GM21526 (cell line): ENCODE results near the gene PTP4A2.
"Not testable (repeated sequence)": the region's sequence is repeated elsewhere in the genome, so short reads cannot be mapped to it uniquely, and the experiment has no call there.

Experiments used
- ATAC-seq: cut with Tn5 transposase; IDR thresholded peaks from one replicate; pipeline ENCODE4 v1.9.1; 2021; ENCODE audit warnings: moderate library complexity; ENCODE audit not compliant: unreplicated experiment, low FRiP score

Gene PTP4A2

DNA sequence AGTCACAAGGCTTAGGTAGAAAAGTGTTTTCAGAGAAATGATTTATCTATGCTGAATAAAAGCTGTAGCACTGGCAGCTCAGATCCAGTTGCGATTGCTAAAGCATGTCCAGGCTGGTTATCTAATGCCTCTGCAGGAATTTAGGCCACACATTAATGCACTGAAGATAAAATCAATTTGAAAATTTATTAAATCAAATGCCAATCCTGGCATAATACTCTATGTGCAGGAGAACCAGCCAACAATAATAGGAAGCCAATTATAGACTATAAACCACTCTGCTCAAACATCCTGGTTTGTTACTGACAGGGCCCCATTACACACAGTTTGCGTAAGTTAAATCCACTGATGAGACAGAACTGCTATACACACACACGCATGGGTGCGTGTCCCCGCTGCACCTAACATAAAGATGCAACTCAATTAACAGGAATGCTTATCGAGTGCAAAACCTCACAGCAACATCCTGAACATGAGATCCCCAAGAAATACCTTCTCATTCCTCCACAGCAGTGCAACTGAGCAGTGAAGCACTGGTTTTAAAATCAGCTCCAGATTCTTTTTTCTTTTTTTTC, 40.6 kb downstream of the PTP4A2 start:
- no peak for ATAC-seq

GRCh38 chr1:31895474-31896198, 42.5 kb downstream of the PTP4A2 start:
- ATAC-seq, result not testable (repeated sequence)

DNA sequence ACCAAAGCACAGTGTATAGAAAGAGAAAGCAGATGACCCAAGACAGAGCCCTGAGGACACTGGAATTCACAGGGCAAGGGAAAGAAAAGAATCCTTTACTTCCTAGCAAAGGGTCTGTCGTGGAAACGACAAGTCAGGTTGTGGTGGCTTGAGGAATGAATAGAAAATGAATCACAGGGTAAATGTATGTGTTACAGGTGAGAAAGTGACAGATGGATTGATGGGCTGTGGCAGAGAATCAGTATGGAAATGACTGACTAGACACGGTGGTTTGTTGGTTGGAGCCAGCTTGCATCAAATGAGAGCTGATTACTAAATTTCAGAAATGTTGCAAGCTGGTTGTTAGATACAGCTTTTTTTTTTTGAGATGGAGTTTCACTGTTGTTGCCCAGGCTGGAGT, 46.9 kb downstream of the PTP4A2 start:
- no peak for ATAC-seq

- no peak for ATAC-seq
Measured at GRCh38 chr1:31888291-31888690, 49.9 kb downstream of the PTP4A2 start.

- no peak for ATAC-seq
Measured at GRCh38 chr1:31886866-31887265, 51.3 kb downstream of the PTP4A2 start.

DNA sequence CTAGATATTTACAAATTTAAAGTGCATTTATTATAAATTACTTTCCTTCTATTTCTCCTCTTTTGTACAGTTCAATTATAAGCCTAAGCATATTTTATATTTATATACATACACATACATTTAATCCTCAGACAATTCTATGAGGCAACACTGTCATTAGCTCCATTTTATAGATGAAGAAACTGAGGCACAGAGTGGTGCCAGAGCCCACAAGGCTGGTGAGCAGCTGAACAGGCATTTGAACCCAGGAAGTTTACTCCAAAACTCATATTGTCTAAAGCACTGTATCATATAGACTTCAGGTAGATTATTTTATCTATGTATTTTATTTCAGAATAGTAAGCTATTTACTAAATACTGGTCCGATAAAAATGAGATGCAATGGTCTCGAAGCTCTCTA, 52.3 kb downstream of the PTP4A2 start:
- ATAC-seq, result no peak

DNA sequence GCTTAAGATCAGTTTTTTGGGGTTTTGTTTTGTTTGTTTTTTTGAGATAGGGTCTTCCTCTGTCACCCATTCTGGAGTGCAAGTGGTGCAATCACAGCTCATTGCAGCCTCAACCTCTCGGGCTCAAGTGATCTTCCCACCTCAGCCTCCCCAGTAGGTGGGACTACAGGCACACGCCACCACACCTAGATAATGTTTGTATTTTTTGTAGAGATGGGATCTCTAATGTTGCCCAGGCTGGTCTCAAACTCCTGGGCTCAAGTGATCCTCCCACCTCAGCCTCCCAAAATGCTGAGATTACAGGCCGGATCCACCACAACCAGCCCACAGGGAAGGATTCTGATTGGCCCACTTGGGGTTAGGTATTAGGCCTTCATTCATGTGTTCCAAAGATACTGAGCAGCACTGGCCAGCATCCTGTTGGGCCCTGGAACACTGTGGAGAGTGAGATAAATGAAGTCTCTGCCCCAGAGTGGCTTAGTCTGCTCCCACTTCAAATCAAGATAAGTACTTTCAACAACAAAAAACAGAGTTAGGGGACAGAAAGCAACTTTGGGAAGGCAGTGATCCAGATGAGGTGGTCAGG, 54.7 kb downstream of the PTP4A2 start:
- no peak for ATAC-seq

DNA sequence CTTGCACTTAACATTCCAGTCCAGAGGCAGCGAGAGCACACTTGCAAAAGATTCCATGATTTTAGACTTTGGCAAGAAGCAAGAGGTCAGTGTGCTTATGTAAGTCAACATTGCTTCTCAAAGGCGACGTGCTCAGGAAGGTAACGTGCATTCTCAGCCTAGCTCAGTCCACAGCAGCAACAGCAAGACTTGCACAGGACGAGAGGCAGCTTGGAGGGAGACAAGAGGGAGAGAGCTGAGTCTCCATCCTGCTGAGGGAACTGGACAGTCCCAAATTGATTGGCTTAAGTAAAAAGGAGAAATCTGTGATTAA, 56.5 kb downstream of the PTP4A2 start:
- ATAC-seq, result no peak

- ATAC-seq, result no peak
Measured at GRCh38 chr1:31880957-31881687, 57.0 kb downstream of the PTP4A2 start.

DNA sequence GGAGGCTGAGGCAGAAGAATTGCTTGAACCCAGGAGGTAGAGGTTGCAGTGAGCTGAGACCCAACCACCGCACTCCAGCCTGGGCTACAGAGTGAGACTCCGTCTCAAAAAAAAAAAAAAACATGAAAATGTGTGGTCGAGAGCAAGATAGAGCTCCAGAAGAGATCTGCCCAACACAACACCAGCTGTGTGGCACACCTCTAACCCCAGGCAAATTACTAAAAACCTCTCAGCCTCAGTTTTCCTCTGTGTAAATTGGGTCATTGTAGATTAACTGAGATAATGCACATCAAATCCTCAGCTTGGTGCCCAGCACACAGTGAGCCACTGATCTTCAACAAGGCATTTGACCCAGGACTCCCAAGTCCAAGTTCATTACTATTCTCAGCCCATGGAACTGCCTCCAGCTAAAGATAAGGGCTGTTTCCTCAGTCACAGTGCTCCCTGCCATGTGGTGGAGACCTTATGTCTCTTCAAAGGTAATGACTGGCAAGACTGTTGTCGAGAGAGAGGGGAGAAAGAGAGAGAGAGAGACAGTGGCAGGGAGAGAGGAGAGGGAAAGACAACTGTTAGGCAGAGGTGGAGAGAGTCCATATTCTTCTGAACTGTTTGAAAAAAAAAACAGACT, 58.1 kb downstream of the PTP4A2 start:
- ATAC-seq, result no peak

- ATAC-seq, result no peak
Measured at GRCh38 chr1:31878058-31878457, 60.1 kb downstream of the PTP4A2 start.

- no peak for ATAC-seq
Measured at GRCh38 chr1:31877544-31877943, 60.6 kb downstream of the PTP4A2 start.

- no peak for ATAC-seq
Measured at GRCh38 chr1:31875636-31876236, 62.4 kb downstream of the PTP4A2 start.

GRCh38 chr1:31874942-31875341, 63.2 kb downstream of the PTP4A2 start:
- no peak for ATAC-seq

GRCh38 chr1:31872658-31873636, 65.2 kb downstream of the PTP4A2 start:
- no peak for ATAC-seq

GRCh38 chr1:31871703-31872102, 66.5 kb downstream of the PTP4A2 start:
- ATAC-seq, result no peak

- ATAC-seq, result no peak
Measured at GRCh38 chr1:31870086-31870736, 68.0 kb downstream of the PTP4A2 start.

DNA sequence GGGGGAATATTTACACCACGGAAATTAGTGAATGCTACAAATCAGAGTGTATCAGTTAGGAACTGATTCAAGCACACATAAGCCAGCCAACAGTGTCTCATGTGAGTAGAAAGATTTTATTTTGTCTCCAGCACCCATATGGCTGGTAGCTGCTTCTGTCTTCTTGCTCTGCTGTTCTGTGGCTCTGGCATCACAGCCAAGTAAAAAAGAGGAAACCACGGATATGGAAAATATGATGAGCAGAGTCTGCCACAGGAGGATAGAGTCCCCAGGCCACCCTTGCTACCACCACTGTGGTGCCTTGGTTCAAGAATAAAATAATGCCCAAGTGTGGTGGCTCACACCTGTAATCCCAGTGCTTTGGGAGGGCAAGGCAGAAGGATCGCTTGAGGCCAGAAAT, 68.7 kb downstream of the PTP4A2 start:
- no peak for ATAC-seq

DNA sequence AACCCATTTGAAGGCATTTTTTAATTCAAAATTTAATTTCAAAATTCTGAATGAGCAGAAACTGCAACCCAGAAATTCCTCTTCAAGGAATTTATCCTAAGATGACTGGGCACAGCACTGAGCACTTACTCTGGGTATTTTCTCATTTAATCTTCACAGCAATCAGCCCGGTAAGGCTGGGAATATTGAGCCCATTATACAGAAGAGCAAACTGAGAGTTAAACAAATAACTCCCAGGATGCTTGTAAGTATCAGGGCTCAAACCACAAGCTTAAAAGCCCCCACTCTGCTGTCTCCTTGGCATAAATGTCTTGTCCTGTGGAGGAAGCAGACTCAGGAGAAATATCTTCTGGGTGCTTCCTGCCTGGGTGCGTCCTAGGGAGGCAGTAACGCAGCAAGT, 69.3 kb downstream of the PTP4A2 start:
- no peak for ATAC-seq
